ENCODE results near the gene KIAA1614.

The KIAA1614 gene

DNA sequence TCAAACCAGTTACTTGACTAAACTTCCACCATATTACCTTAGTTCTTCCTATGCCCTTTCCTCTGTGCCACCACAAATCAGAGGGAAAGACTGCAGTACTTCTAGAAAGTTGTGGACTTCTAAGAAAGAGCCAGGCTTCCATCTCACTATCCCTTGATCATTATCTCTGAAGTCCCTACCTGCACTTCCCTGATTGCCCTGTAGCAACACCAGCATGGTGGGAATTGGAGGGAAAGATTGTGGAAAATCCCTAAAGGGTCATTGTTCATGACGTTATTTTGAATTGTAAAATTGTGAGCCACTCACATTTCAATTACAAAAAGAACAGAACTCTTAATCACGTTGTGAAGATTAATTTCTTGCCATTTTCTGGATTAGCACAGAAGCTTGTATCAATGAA lies 23.4 kb upstream of the KIAA1614 start:
- ATAC-seq = no peak
- TF ChIP-seq ZNF70 (CRISPR knock-in tag; IDR thresholded peaks at IDR 0.05) (no peak), GLIS3 (CRISPR knock-in tag; IDR thresholded peaks at IDR 0.05) (no peak), TCF4 (CRISPR knock-in tag; IDR thresholded peaks at IDR 0.05; ENCODE audit: borderline replicate concordance) (no peak), CSDC2 (CRISPR knock-in tag; IDR thresholded peaks at IDR 0.05) (no peak), ARNTL (CRISPR knock-in tag; IDR thresholded peaks at IDR 0.05; ENCODE audit: borderline replicate concordance, low read depth) (no peak), SNAI2 (CRISPR knock-in tag; IDR thresholded peaks at IDR 0.05) (no peak)
- TF ChIP-seq, protein P1, sequence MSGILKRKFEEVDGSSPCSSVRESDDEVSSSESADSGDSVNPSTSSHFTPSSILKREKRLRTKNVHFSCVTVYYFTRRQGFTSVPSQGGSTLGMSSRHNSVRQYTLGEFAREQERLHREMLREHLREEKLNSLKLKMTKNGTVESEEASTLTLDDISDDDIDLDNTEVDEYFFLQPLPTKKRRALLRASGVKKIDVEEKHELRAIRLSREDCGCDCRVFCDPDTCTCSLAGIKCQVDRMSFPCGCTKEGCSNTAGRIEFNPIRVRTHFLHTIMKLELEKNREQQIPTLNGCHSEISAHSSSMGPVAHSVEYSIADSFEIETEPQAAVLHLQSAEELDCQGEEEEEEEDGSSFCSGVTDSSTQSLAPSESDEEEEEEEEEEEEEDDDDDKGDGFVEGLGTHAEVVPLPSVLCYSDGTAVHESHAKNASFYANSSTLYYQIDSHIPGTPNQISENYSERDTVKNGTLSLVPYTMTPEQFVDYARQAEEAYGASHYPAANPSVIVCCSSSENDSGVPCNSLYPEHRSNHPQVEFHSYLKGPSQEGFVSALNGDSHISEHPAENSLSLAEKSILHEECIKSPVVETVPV (CRISPR knock-in tag; IDR thresholded peaks at IDR 0.05) = no peak
- TF ChIP-seq, protein P2, sequence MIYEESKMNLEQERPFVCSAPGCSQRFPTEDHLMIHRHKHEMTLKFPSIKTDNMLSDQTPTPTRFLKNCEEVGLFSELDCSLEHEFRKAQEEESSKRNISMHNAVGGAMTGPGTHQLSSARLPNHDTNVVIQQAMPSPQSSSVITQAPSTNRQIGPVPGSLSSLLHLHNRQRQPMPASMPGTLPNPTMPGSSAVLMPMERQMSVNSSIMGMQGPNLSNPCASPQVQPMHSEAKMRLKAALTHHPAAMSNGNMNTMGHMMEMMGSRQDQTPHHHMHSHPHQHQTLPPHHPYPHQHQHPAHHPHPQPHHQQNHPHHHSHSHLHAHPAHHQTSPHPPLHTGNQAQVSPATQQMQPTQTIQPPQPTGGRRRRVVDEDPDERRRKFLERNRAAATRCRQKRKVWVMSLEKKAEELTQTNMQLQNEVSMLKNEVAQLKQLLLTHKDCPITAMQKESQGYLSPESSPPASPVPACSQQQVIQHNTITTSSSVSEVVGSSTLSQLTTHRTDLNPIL (CRISPR knock-in tag; IDR thresholded peaks at IDR 0.05; ENCODE audit: low read depth) = no peak

DNA sequence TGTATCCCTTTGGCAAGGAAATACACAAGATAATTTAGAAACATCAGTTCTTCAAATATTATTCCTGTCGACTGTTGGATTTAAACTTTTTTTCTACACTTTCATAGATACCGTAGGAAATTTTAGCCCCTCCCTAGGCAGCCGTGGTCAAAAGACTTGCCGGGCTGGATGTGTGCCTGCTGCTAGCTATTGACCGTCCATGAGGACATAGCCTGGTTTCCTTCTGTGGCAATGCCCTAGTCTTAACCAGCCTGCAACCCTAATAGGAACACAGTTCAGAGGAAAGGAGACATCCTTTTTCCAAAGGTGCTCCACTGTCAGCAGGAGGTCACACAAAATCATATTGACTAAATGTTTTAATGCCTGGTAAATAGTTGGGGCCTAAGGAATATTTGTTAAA lies 20.4 kb upstream of the KIAA1614 start:
- no peak for ATAC-seq
- TF ChIP-seq GLIS3 (CRISPR knock-in tag; IDR thresholded peaks at IDR 0.05) (no peak), ZC3H10 (CRISPR knock-in tag; IDR thresholded peaks at IDR 0.05) (no peak)
- TF ChIP-seq, protein P2 (CRISPR knock-in tag; IDR thresholded peaks at IDR 0.05; ENCODE audit: low read depth) = no peak
- TF ChIP-seq, protein P3, sequence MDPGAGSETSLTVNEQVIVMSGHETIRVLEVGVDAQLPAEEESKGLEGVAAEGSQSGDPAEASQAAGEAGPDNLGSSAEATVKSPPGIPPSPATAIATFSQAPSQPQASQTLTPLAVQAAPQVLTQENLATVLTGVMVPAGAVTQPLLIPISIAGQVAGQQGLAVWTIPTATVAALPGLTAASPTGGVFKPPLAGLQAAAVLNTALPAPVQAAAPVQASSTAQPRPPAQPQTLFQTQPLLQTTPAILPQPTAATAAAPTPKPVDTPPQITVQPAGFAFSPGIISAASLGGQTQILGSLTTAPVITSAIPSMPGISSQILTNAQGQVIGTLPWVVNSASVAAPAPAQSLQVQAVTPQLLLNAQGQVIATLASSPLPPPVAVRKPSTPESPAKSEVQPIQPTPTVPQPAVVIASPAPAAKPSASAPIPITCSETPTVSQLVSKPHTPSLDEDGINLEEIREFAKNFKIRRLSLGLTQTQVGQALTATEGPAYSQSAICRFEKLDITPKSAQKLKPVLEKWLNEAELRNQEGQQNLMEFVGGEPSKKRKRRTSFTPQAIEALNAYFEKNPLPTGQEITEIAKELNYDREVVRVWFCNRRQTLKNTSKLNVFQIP (CRISPR knock-in tag; IDR thresholded peaks at IDR 0.05; ENCODE audit: borderline replicate concordance, low read depth) = no peak

DNA sequence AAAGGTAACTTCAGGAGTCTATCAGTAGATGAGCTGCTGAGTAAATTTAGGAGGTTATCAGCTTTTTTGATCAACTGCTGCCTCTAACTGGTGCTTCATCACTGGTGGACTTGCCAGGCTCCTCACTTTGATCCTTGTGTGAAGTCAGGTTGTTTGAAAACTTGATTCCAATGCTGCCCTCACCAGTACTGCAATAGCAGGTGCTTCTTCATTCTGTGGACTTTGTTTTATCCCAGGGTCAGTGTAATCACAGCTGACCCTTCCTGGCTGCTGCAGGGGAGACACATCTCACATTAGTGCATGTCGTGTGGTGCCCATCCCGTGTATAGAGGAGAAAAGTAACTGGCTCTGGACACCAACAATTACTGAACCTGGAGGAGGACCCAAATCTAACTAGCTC lies 20.0 kb upstream of the KIAA1614 start:
- ATAC-seq = no peak
- no peak for TF ChIP-seq ZNF8 (CRISPR knock-in tag; IDR thresholded peaks at IDR 0.05)
- TF ChIP-seq, protein P4, sequence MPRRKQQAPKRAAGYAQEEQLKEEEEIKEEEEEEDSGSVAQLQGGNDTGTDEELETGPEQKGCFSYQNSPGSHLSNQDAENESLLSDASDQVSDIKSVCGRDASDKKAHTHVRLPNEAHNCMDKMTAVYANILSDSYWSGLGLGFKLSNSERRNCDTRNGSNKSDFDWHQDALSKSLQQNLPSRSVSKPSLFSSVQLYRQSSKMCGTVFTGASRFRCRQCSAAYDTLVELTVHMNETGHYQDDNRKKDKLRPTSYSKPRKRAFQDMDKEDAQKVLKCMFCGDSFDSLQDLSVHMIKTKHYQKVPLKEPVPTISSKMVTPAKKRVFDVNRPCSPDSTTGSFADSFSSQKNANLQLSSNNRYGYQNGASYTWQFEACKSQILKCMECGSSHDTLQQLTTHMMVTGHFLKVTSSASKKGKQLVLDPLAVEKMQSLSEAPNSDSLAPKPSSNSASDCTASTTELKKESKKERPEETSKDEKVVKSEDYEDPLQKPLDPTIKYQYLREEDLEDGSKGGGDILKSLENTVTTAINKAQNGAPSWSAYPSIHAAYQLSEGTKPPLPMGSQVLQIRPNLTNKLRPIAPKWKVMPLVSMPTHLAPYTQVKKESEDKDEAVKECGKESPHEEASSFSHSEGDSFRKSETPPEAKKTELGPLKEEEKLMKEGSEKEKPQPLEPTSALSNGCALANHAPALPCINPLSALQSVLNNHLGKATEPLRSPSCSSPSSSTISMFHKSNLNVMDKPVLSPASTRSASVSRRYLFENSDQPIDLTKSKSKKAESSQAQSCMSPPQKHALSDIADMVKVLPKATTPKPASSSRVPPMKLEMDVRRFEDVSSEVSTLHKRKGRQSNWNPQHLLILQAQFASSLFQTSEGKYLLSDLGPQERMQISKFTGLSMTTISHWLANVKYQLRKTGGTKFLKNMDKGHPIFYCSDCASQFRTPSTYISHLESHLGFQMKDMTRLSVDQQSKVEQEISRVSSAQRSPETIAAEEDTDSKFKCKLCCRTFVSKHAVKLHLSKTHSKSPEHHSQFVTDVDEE (CRISPR knock-in tag; IDR thresholded peaks at IDR 0.05) = no peak
- TF ChIP-seq OSR1 (CRISPR knock-in tag; IDR thresholded peaks at IDR 0.05) = no peak
- TF ChIP-seq CSDC2 (CRISPR knock-in tag; IDR thresholded peaks at IDR 0.05) = no peak

DNA sequence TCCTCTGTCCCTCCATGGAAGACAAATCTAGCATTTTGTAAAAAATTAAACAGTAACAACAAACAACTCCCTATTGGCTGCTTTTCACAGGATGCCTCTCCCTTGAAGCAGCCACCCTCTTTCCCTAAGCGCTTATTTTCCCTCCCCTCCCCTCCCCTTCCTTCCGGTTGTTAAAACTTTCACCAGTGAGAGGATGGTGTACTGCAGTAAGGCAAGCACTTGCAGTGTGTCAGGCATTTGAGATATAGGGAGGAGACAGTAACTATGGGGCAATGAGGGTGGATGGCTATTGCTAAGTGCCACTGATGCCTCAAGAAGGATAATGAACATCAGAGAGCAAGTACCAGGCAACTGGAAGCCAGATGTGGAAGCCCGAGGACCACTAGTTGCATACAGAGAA lies 19.1 kb upstream of the KIAA1614 start:
- ATAC-seq = no peak
- TF ChIP-seq ZNF70 (CRISPR knock-in tag; IDR thresholded peaks at IDR 0.05) (no peak), RARB (CRISPR knock-in tag; IDR thresholded peaks at IDR 0.05) (no peak), CSDC2 (CRISPR knock-in tag; IDR thresholded peaks at IDR 0.05) (no peak), ARNTL (CRISPR knock-in tag; IDR thresholded peaks at IDR 0.05; ENCODE audit: borderline replicate concordance, low read depth) (no peak), ZNF8 (CRISPR knock-in tag; IDR thresholded peaks at IDR 0.05) (no peak), PPARA (CRISPR knock-in tag; IDR thresholded peaks at IDR 0.05; ENCODE audit: borderline replicate concordance) (no peak), GLIS3 (CRISPR knock-in tag; IDR thresholded peaks at IDR 0.05) (no peak), ZC3H10 (CRISPR knock-in tag; IDR thresholded peaks at IDR 0.05) (no peak), TCF4 (CRISPR knock-in tag; IDR thresholded peaks at IDR 0.05; ENCODE audit: borderline replicate concordance) (no peak)
- TF ChIP-seq, protein P5, sequence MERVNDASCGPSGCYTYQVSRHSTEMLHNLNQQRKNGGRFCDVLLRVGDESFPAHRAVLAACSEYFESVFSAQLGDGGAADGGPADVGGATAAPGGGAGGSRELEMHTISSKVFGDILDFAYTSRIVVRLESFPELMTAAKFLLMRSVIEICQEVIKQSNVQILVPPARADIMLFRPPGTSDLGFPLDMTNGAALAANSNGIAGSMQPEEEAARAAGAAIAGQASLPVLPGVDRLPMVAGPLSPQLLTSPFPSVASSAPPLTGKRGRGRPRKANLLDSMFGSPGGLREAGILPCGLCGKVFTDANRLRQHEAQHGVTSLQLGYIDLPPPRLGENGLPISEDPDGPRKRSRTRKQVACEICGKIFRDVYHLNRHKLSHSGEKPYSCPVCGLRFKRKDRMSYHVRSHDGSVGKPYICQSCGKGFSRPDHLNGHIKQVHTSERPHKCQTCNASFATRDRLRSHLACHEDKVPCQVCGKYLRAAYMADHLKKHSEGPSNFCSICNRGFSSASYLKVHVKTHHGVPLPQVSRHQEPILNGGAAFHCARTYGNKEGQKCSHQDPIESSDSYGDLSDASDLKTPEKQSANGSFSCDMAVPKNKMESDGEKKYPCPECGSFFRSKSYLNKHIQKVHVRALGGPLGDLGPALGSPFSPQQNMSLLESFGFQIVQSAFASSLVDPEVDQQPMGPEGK (CRISPR knock-in tag; IDR thresholded peaks at IDR 0.05; ENCODE audit: borderline replicate concordance) = no peak
- TF ChIP-seq, protein P4 (CRISPR knock-in tag; IDR thresholded peaks at IDR 0.05) = no peak
- TF ChIP-seq, protein P2 (CRISPR knock-in tag; IDR thresholded peaks at IDR 0.05; ENCODE audit: low read depth) = no peak
- TF ChIP-seq, protein P1 (CRISPR knock-in tag; IDR thresholded peaks at IDR 0.05) = no peak

Measured in SK-N-SH treated with all-trans-retinoic acid at 6 μM for 48 hours (cell line).